Gastroesophageal sphincter (tissue), 4 donors: ENCODE measurements around the gene UNK. TPM values are rescaled to one million over a fixed set of nuclear protein-coding genes. Genes with fewer than 3 reads are reported as not detected.
A peak's percentile ranks its signal among the peaks of the same experiment; 100 is the strongest.

ENCODE experiments used
- ATAC-seq: fragments of 150-250 bp; one replicate; pipeline ENCODE4 v1.9.1; 2016; ENCODE audit warnings: mild to moderate bottlenecking, moderate library complexity
- H3K27ac ChIP-seq, 4 donors: fragments of 200-600 bp; sonication (generic) in 3 of 4; 1 replicate in 3 of 4; 2 replicates in 1 of 4; pipeline ENCODE4 v1.5.1; 2016 to 2019
- H3K27me3 ChIP-seq: fragments of 200-600 bp; sonication (generic); one replicate; pipeline ENCODE4 v1.5.1; 2019
- H3K36me3 ChIP-seq, 2 donors: fragments of 200-600 bp; sonication (generic); one replicate each; pipeline ENCODE4 v1.5.1; 2019; ENCODE audit warnings: control low read depth in 1 of 2
- H3K4me1 ChIP-seq, 3 donors: fragments of 200-600 bp; sonication (generic); 1 replicate in 2 of 3; 2 replicates in 1 of 3; pipeline ENCODE4 v1.5.1; 2016 to 2019; ENCODE audit warnings: control low read depth in 2 of 3
- H3K4me3 ChIP-seq, 2 donors: fragments of 200-600 bp; sonication (generic); one replicate each; pipeline ENCODE4 v1.5.1; 2019; ENCODE audit warnings: mild to moderate bottlenecking in 1 of 2, moderate library complexity in 1 of 2
- H3K9me3 ChIP-seq, 3 donors: fragments of 200-600 bp; sonication (generic); one replicate each; pipeline ENCODE4 v1.5.1; 2017 to 2019; ENCODE audit warnings: control low read depth in 2 of 3
- CTCF ChIP-seq, 4 experiments: fragments of 200-600 bp in 2 of 4; fragments of 450-650 bp in 2 of 4; sonication (generic) in 1 of 4; IDR thresholded peaks; one replicate each; pipeline ENCODE4 v1.5.1; 2017 to 2019; ENCODE audit warnings: antibody characterized with exemption in 4 of 4, mild to moderate bottlenecking in 2 of 4, moderate library complexity in 2 of 4
- EP300 ChIP-seq: sonication (generic); formaldehyde crosslinking; IDR thresholded peaks from one replicate; pipeline ENCODE4 v1.6.1; 2017; ENCODE audit warnings: antibody characterized with exemption, mild to moderate bottlenecking
- POLR2A ChIP-seq, 2 donors: fragments of 450-650 bp; IDR thresholded peaks; one replicate each; pipeline ENCODE4 v1.6.1; 2017; ENCODE audit warnings: antibody characterized with exemption in 2 of 2, mild to moderate bottlenecking in 2 of 2, moderate library complexity in 1 of 2
- POLR2AphosphoS5 ChIP-seq: sonication (generic); formaldehyde crosslinking; IDR thresholded peaks from one replicate; pipeline ENCODE4 v1.6.1; 2017; ENCODE audit warnings: antibody characterized with exemption
- WGBS, 2 donors: methylation state at CpG; one replicate each; pipeline ENCODE4 v1.1.5; 2018; ENCODE audit warnings: low coverage in 1 of 2; 5-methylcytosine and 5-hydroxymethylcytosine counted together
- total RNA-seq, 4 donors: library from RNA; depleted of rRNA; stranded (reverse); fragments of >200 nt; gene quantifications; one replicate each; pipeline ENCODE4 v1.1.0, GENCODE V29; 2016

UNK gene
- total RNA-seq, 4 donors from 2014 or later, result 9.8 to 41.6 (median 21.0) TPM

GRCh38 chr17:75765981-75766380 is 18.6 kb upstream of the UNK start:
- 100% methylated on average over 1 of the region's 4 CpGs; no CpG with 5 or more reads in 1 of the 2 donors for WGBS, 2 donors
- Histone ChIP-seq H3K27me3 (no peaks in the 10 kb centered on the region), H3K36me3 (peaks cover 0 to 14% of the 10 kb centered on the region in 2 donors), H3K4me3 (no peak overlapping the region), H3K4me1 (peaks cover 0 to 31% (median 13%) of the 10 kb centered on the region in 3 donors), H3K27ac (peak overlapping the region in 3 of 4 donors; percentile 90 to 92 (median 92)), H3K9me3 (no peaks in the 10 kb centered on the region)
- no peak for TF ChIP-seq POLR2A (IDR thresholded peaks at IDR 0.05)
- TF ChIP-seq EP300, result no peak
- TF ChIP-seq CTCF (IDR thresholded peaks at IDR 0.05), result no peak
- no peak for TF ChIP-seq POLR2AphosphoS5
- ATAC-seq, result no peak

- Histone ChIP-seq H3K27me3 (no peaks in the 10 kb centered on the region), H3K27ac (no peak overlapping the region), H3K4me3 (no peak overlapping the region), H3K4me1 (peaks cover 0 to 26% (median 13%) of the 10 kb centered on the region in 3 donors), H3K36me3 (peaks cover 0 to 5% of the 10 kb centered on the region in 2 donors), H3K9me3 (no peaks in the 10 kb centered on the region)
- no peak for TF ChIP-seq EP300
- no peak for TF ChIP-seq POLR2A (IDR thresholded peaks at IDR 0.05)
- no peak for TF ChIP-seq CTCF (IDR thresholded peaks at IDR 0.05)
- no peak for TF ChIP-seq POLR2AphosphoS5
- WGBS, 2 donors, result 86 to 87% methylated on average over 5 of the region's 8 CpGs
- no peak for ATAC-seq
Observed at GRCh38 chr17:75767881-75768280, 16.7 kb upstream of the UNK start.

GRCh38 chr17:75769536-75769935 is 15.1 kb upstream of the UNK start:
- 60 to 88% methylated on average over 2 to 3 of the region's 3 CpGs for WGBS, 2 donors
- ATAC-seq, result no peak
- Histone ChIP-seq H3K36me3 (peaks cover 0 to 9% of the 10 kb centered on the region in 2 donors), H3K27me3 (no peaks in the 10 kb centered on the region), H3K27ac (no peak overlapping the region), H3K4me1 (peaks cover 0 to 13% (median 0%) of the 10 kb centered on the region in 3 donors), H3K4me3 (no peak overlapping the region), H3K9me3 (no peaks in the 10 kb centered on the region)
- TF ChIP-seq POLR2A (IDR thresholded peaks at IDR 0.05), result no peak
- TF ChIP-seq CTCF (IDR thresholded peaks at IDR 0.05), result no peak
- no peak for TF ChIP-seq EP300
- TF ChIP-seq POLR2AphosphoS5, result no peak

- Histone ChIP-seq H3K27me3 (no peaks in the 10 kb centered on the region), H3K4me1 (peaks cover 0 to 24% (median 12%) of the 10 kb centered on the region in 3 donors), H3K27ac (no peak overlapping the region), H3K36me3 (peaks cover 0 to 29% of the 10 kb centered on the region in 2 donors), H3K4me3 (no peak overlapping the region), H3K9me3 (no peaks in the 10 kb centered on the region)
- ATAC-seq, result no peak
- 55 to 58% methylated on average over 17 of the region's 17 CpGs for WGBS, 2 donors
- TF ChIP-seq POLR2AphosphoS5 (no peak), CTCF (IDR thresholded peaks at IDR 0.05) (no peak), EP300 (no peak), POLR2A (IDR thresholded peaks at IDR 0.05) (no peak)
Observed at GRCh38 chr17:75771334-75772281, 13.0 kb upstream of the UNK start.
